Esophagus (tissue), 2 donors: Measurements from ENCODE around the gene RAI14. TPM values are rescaled to one million over a fixed set of nuclear protein-coding genes. Genes with fewer than 3 reads are reported as not detected.
"Not testable (repeated sequence)": the region's sequence is repeated elsewhere in the genome, so short reads cannot be mapped to it uniquely, and the experiment has no call there.

Source experiments
- H3K27ac ChIP-seq, 2 donors: one replicate each; pipeline ENCODE4 v1.5.1; 2013; ENCODE audit warnings: low read depth in 2 of 2, mild to moderate bottlenecking in 2 of 2, inconsistent platforms in 1 of 2, low read length in 1 of 2, moderate library complexity in 1 of 2
- H3K27me3 ChIP-seq, 2 donors: one replicate each; pipeline ENCODE4 v1.6.1; 2013; ENCODE audit warnings: low read length in 2 of 2, control low read depth in 1 of 2, mild to moderate bottlenecking in 1 of 2; ENCODE audit not compliant: insufficient read depth in 2 of 2, control insufficient read depth in 1 of 2
- H3K36me3 ChIP-seq, 2 donors: one replicate each; pipeline ENCODE4 v1.6.1; 2013; ENCODE audit warnings: low read length in 1 of 2; ENCODE audit not compliant: control insufficient read depth in 2 of 2, insufficient read depth in 2 of 2
- H3K4me1 ChIP-seq, 2 donors: one replicate each; pipeline ENCODE4 v1.6.1; 2013; ENCODE audit warnings: low read length in 1 of 2; ENCODE audit not compliant: control insufficient read depth in 2 of 2, insufficient read depth in 2 of 2
- H3K4me3 ChIP-seq, 2 donors: one replicate each; pipeline ENCODE4 v1.5.1; 2013; ENCODE audit warnings: low read length in 2 of 2, mild to moderate bottlenecking in 2 of 2, low read depth in 1 of 2, moderate library complexity in 1 of 2
- H3K9me3 ChIP-seq, 2 donors: one replicate each; pipeline ENCODE4 v1.6.1; 2013; ENCODE audit warnings: mild to moderate bottlenecking in 2 of 2, low read depth in 1 of 2, low read length in 1 of 2, moderate library complexity in 1 of 2; ENCODE audit not compliant: control insufficient read depth in 2 of 2, insufficient read depth in 1 of 2
- WGBS, 2 donors: extraction: QIAGEN DNeasy Blood & Tissue Kit; methylation state at CpG; one replicate each; pipeline ENCODE4 v1.1.7; 2013; 5-methylcytosine and 5-hydroxymethylcytosine counted together
- polyA plus RNA-seq, 2 donors: library from polyadenylated mRNA; stranded (reverse); fragments of 200-250 nt; gene quantifications; one replicate each; pipeline ENCODE4 v1.2.3, GENCODE V29; 2013
- donor health status: healthy with polysubstance abuse.
- donor health status: Bipolar disorder and iron deficiency.

RAI14 gene
- polyA plus RNA-seq, 2 donors, result 2.1 to 3.4 TPM

GRCh38 chr5:34719029-34719428, 62.9 kb downstream of the RAI14 start:
- WGBS, 2 donors, result 81 to 83% methylated on average over 8 of the region's 8 CpGs
- H3K4me1 ChIP-seq, result no peaks in the 10 kb centered on the region
- H3K4me3 ChIP-seq, result no peak overlapping the region
- H3K27me3 ChIP-seq, result no peaks in the 10 kb centered on the region
- H3K9me3 ChIP-seq, result no peaks in the 10 kb centered on the region
- peak overlapping the region in 1 of 2 donors; percentile 13 for H3K27ac ChIP-seq
- no peaks in the 10 kb centered on the region for H3K36me3 ChIP-seq

GRCh38 chr5:34721327-34721726, 65.2 kb downstream of the RAI14 start:
- 65 to 79% methylated on average over 3 of the region's 3 CpGs for WGBS, 2 donors
- Histone ChIP-seq H3K27ac (no peak overlapping the region), H3K4me3 (no peak overlapping the region), H3K27me3 (no peaks in the 10 kb centered on the region), H3K36me3 (no peaks in the 10 kb centered on the region), H3K4me1 (no peaks in the 10 kb centered on the region), H3K9me3 (no peaks in the 10 kb centered on the region)

- no peak overlapping the region for H3K27ac ChIP-seq
- WGBS, 2 donors, result 67 to 72% methylated on average over 2 of the region's 2 CpGs
- H3K27me3 ChIP-seq, result no peaks in the 10 kb centered on the region
- H3K4me1 ChIP-seq, result no peaks in the 10 kb centered on the region
- no peak overlapping the region for H3K4me3 ChIP-seq
- H3K36me3 ChIP-seq, result no peaks in the 10 kb centered on the region
- no peaks in the 10 kb centered on the region for H3K9me3 ChIP-seq
Measured at GRCh38 chr5:34722183-34722582, 66.1 kb downstream of the RAI14 start.

- Histone ChIP-seq H3K27me3 (no peaks in the 10 kb centered on the region), H3K36me3 (no peaks in the 10 kb centered on the region), H3K4me3 (no peak overlapping the region), H3K9me3 (no peaks in the 10 kb centered on the region), H3K27ac (no peak overlapping the region), H3K4me1 (peaks cover 0 to 4% of the 10 kb centered on the region in 2 donors)
- WGBS, 2 donors, result 87 to 90% methylated on average over 1 of the region's 1 CpG
Measured at GRCh38 chr5:34724741-34725140, 68.6 kb downstream of the RAI14 start.

- WGBS, 2 donors, result 94 to 98% methylated on average over 4 of the region's 4 CpGs
- H3K4me3 ChIP-seq, H3K4me1 ChIP-seq, H3K9me3 ChIP-seq, H3K27ac ChIP-seq, H3K27me3 ChIP-seq, H3K36me3 ChIP-seq: not testable (repeated sequence)
Measured at GRCh38 chr5:34727166-34727749, 71.1 kb downstream of the RAI14 start.

GRCh38 chr5:34728236-34728635, 72.1 kb downstream of the RAI14 start:
- Histone ChIP-seq H3K36me3 (no peaks in the 10 kb centered on the region), H3K9me3 (no peaks in the 10 kb centered on the region), H3K4me3 (no peak overlapping the region), H3K4me1 (peaks cover 3 to 6% of the 10 kb centered on the region in 2 donors), H3K27me3 (no peaks in the 10 kb centered on the region), H3K27ac (no peak overlapping the region)
- WGBS, 2 donors, result 75 to 77% methylated on average over 4 of the region's 4 CpGs

- 67% methylated on average over 6 of the region's 6 CpGs for WGBS, 2 donors
- no peaks in the 10 kb centered on the region for H3K36me3 ChIP-seq
- H3K27ac ChIP-seq, result no peak overlapping the region
- H3K4me3 ChIP-seq, result no peak overlapping the region
- peaks cover 3 to 6% of the 10 kb centered on the region in 2 donors for H3K4me1 ChIP-seq
- H3K27me3 ChIP-seq, result no peaks in the 10 kb centered on the region
- H3K9me3 ChIP-seq, result no peaks in the 10 kb centered on the region
Measured at GRCh38 chr5:34731435-34732232, 75.5 kb downstream of the RAI14 start.

GRCh38 chr5:34734326-34734725, 78.2 kb downstream of the RAI14 start:
- Histone ChIP-seq H3K36me3 (no peaks in the 10 kb centered on the region), H3K27ac (no peak overlapping the region), H3K4me1 (peaks cover 3 to 4% of the 10 kb centered on the region in 2 donors), H3K27me3 (no peaks in the 10 kb centered on the region), H3K4me3 (no peak overlapping the region), H3K9me3 (no peaks in the 10 kb centered on the region)
- 92 to 94% methylated on average over 3 of the region's 3 CpGs for WGBS, 2 donors

GRCh38 chr5:34735491-34736426, 79.6 kb downstream of the RAI14 start:
- 83 to 88% methylated on average over 19 of the region's 19 CpGs for WGBS, 2 donors
- peaks cover 3 to 4% of the 10 kb centered on the region in 2 donors for H3K4me1 ChIP-seq
- no peak overlapping the region for H3K27ac ChIP-seq
- H3K9me3 ChIP-seq, result no peaks in the 10 kb centered on the region
- H3K27me3 ChIP-seq, result no peaks in the 10 kb centered on the region
- H3K4me3 ChIP-seq, result no peak overlapping the region
- H3K36me3 ChIP-seq, result no peaks in the 10 kb centered on the region
